NCI-H1694 (cell line): ENCODE measurements around the gene LUZP4.
"Not testable (repeated sequence)": the region's sequence is repeated elsewhere in the genome, so short reads cannot be mapped to it uniquely, and the experiment has no call there.

Experiments used
- DNase-seq: peaks from one replicate; lab custom pipeline; 2025; lab: John Stamatoyannopoulos, UW

The LUZP4 gene

GRCh38 chrX:115337491-115338144 lies 48.1 kb downstream of the LUZP4 start:
- no peak for DNase-seq

GRCh38 chrX:115339441-115340025 lies 50.0 kb downstream of the LUZP4 start:
- no peak for DNase-seq

- no peak for DNase-seq
Measured at GRCh38 chrX:115341421-115341820, 51.9 kb downstream of the LUZP4 start.

GRCh38 chrX:115344885-115345614 lies 55.5 kb downstream of the LUZP4 start:
- no peak for DNase-seq

GRCh38 chrX:115345615-115346014 lies 56.1 kb downstream of the LUZP4 start:
- DNase-seq: no peak

- not testable (repeated sequence) for DNase-seq
Measured at GRCh38 chrX:115346738-115347137, 57.2 kb downstream of the LUZP4 start.

GRCh38 chrX:115348446-115349225 lies 59.1 kb downstream of the LUZP4 start:
- DNase-seq: no peak

GRCh38 chrX:115350711-115351381 lies 61.3 kb downstream of the LUZP4 start:
- no peak for DNase-seq

GRCh38 chrX:115356369-115356768 lies 66.9 kb downstream of the LUZP4 start:
- no peak for DNase-seq
